ENCODE measurements around the gene ALDH1A2.

- TF ChIP-seq CTCF (conservative IDR thresholded peaks at IDR 0.05; ENCODE audit: low read depth, low read length) = no peak
- no peak for TF ChIP-seq EZH2 (IDR thresholded peaks at IDR 0.05; ENCODE audit: low read length, unreplicated experiment)
- TF ChIP-seq EZH2phosphoT487 (IDR thresholded peaks at IDR 0.05; ENCODE audit: borderline replicate concordance, low read length) = no peak
Observed at GRCh38 chr15:58037723-58038301, 27.7 kb downstream of the ALDH1A2 start.

Data from PC-3 (cell line).